Measurements from ENCODE around the gene FCSK.
A peak's percentile ranks its signal among the peaks of the same experiment; 100 is the strongest.
"Not testable (repeated sequence)": the region's sequence is repeated elsewhere in the genome, so short reads cannot be mapped to it uniquely, and the experiment has no call there.

Gene FCSK

GRCh38 chr16:70454222-70455034 lies at the start of gene FCSK:
TSS of gene FCSK (plus strand) at chr16:70454595. CDS start at chr16:70463191, 8,596 bp downstream.
- peak; percentile 89 for ATAC-seq (replicated peaks; ENCODE audit: extremely low read depth, poor library complexity, severe bottlenecking)

GRCh38 chr16:70406104-70406503 lies 48.3 kb upstream of the FCSK start:
- H3K4me3 Mint-ChIP-seq; H3K27me3 Mint-ChIP-seq; DNase-seq (ENCODE audit: low spot score in 2 of 2); ATAC-seq (replicated peaks; ENCODE audit: extremely low read depth, poor library complexity, severe bottlenecking); H3K27ac Mint-ChIP-seq (ENCODE audit: low read depth); H3K9me3 Mint-ChIP-seq: not testable (repeated sequence)
- peaks cover 55% of the 10 kb centered on the region for H3K4me1 Mint-ChIP-seq
- peaks cover 11% of the 10 kb centered on the region for H3K36me3 Mint-ChIP-seq (ENCODE audit: insufficient read depth)

More at GRCh38 chr16:70454222-70455034, at the start of gene FCSK:
- H3K27me3 Mint-ChIP-seq, result no peaks in the 10 kb centered on the region
- no peaks in the 10 kb centered on the region for H3K9me3 Mint-ChIP-seq
- peak within 1 kb of the TSS; percentile 49 for H3K27ac Mint-ChIP-seq (ENCODE audit: low read depth)
- H3K4me1 Mint-ChIP-seq, result peaks cover 18% of the 10 kb centered on the region
- DNase-seq (ENCODE audit: low spot score in 2 of 2), result peak; percentile 60 to 64
- peaks cover 4% of the 10 kb centered on the region for H3K36me3 Mint-ChIP-seq (ENCODE audit: insufficient read depth)
- peak within 1 kb of the TSS; percentile 88 for H3K4me3 Mint-ChIP-seq

- Mint-ChIP-seq H3K4me1 (peaks cover 48% of the 10 kb centered on the region), H3K9me3 (no peaks in the 10 kb centered on the region), H3K4me3 (no peak overlapping the region), H3K27me3 (no peaks in the 10 kb centered on the region), H3K27ac (ENCODE audit: low read depth) (no peak overlapping the region), H3K36me3 (ENCODE audit: insufficient read depth) (peaks cover 14% of the 10 kb centered on the region)
- ATAC-seq (replicated peaks; ENCODE audit: extremely low read depth, poor library complexity, severe bottlenecking) (no peak), DNase-seq (ENCODE audit: low spot score in 2 of 2) (no peak)
These were observed 46.6 kb upstream of the FCSK start for GRCh38 chr16:70407811-70408274.

GRCh38 chr16:70410734-70411133 lies 43.7 kb upstream of the FCSK start:
- ATAC-seq (replicated peaks; ENCODE audit: extremely low read depth, poor library complexity, severe bottlenecking), result no peak
- H3K4me3 Mint-ChIP-seq, result no peak overlapping the region
- H3K4me1 Mint-ChIP-seq, result peaks cover 27% of the 10 kb centered on the region
- no peaks in the 10 kb centered on the region for H3K27me3 Mint-ChIP-seq
- H3K36me3 Mint-ChIP-seq (ENCODE audit: insufficient read depth), result peaks cover 8% of the 10 kb centered on the region
- H3K27ac Mint-ChIP-seq (ENCODE audit: low read depth), result no peak overlapping the region
- no peak for DNase-seq (ENCODE audit: low spot score in 2 of 2)
- H3K9me3 Mint-ChIP-seq, result no peaks in the 10 kb centered on the region

GRCh38 chr16:70412385-70412784 lies 42.0 kb upstream of the FCSK start:
- H3K4me1 Mint-ChIP-seq, result peaks cover 17% of the 10 kb centered on the region

GRCh38 chr16:70413572-70413971 lies 40.8 kb upstream of the FCSK start:
- not testable (repeated sequence) for H3K9me3 Mint-ChIP-seq; H3K27ac Mint-ChIP-seq (ENCODE audit: low read depth); ATAC-seq (replicated peaks; ENCODE audit: extremely low read depth, poor library complexity, severe bottlenecking); DNase-seq (ENCODE audit: low spot score in 2 of 2); H3K4me3 Mint-ChIP-seq; H3K27me3 Mint-ChIP-seq; H3K36me3 Mint-ChIP-seq (ENCODE audit: insufficient read depth)
- peaks cover 18% of the 10 kb centered on the region for H3K4me1 Mint-ChIP-seq

More at GRCh38 chr16:70412385-70412784, 42.0 kb upstream of the FCSK start:
- peaks cover 8% of the 10 kb centered on the region for H3K36me3 Mint-ChIP-seq (ENCODE audit: insufficient read depth)
- H3K27me3 Mint-ChIP-seq, result no peaks in the 10 kb centered on the region
- H3K27ac Mint-ChIP-seq (ENCODE audit: low read depth), result no peak overlapping the region
- DNase-seq (ENCODE audit: low spot score in 2 of 2), result no peak
- H3K9me3 Mint-ChIP-seq, result no peaks in the 10 kb centered on the region
- H3K4me3 Mint-ChIP-seq, result no peak overlapping the region
- no peak for ATAC-seq (replicated peaks; ENCODE audit: extremely low read depth, poor library complexity, severe bottlenecking)

- no peak for ATAC-seq (replicated peaks; ENCODE audit: extremely low read depth, poor library complexity, severe bottlenecking)
- H3K27ac Mint-ChIP-seq (ENCODE audit: low read depth), result no peak overlapping the region
- DNase-seq (ENCODE audit: low spot score in 2 of 2), result no peak
- no peak overlapping the region for H3K4me3 Mint-ChIP-seq
- peaks cover 42% of the 10 kb centered on the region for H3K4me1 Mint-ChIP-seq
- no peaks in the 10 kb centered on the region for H3K9me3 Mint-ChIP-seq
- peaks cover 2% of the 10 kb centered on the region for H3K36me3 Mint-ChIP-seq (ENCODE audit: insufficient read depth)
- H3K27me3 Mint-ChIP-seq, result no peaks in the 10 kb centered on the region
These were observed 37.4 kb upstream of the FCSK start for GRCh38 chr16:70416748-70417616.

GRCh38 chr16:70417661-70418060 lies 36.7 kb upstream of the FCSK start:
- Mint-ChIP-seq H3K36me3 (ENCODE audit: insufficient read depth) (peaks cover 2% of the 10 kb centered on the region), H3K4me3 (no peak overlapping the region), H3K27ac (ENCODE audit: low read depth) (no peak overlapping the region), H3K27me3 (no peaks in the 10 kb centered on the region), H3K4me1 (peaks cover 48% of the 10 kb centered on the region), H3K9me3 (no peaks in the 10 kb centered on the region)
- ATAC-seq (replicated peaks; ENCODE audit: extremely low read depth, poor library complexity, severe bottlenecking) (no peak), DNase-seq (ENCODE audit: low spot score in 2 of 2) (no peak)

- ATAC-seq (replicated peaks; ENCODE audit: extremely low read depth, poor library complexity, severe bottlenecking), result no peak
- Mint-ChIP-seq H3K4me1 (peaks cover 52% of the 10 kb centered on the region), H3K9me3 (no peaks in the 10 kb centered on the region), H3K27ac (ENCODE audit: low read depth) (no peak overlapping the region), H3K36me3 (ENCODE audit: insufficient read depth) (peaks cover 2% of the 10 kb centered on the region), H3K4me3 (peak overlapping the region; percentile 37), H3K27me3 (no peaks in the 10 kb centered on the region)
- DNase-seq (ENCODE audit: low spot score in 2 of 2), result no peak
These were observed 36.0 kb upstream of the FCSK start for GRCh38 chr16:70418274-70418992.

- Mint-ChIP-seq H3K4me3 (peak overlapping the region; percentile 37), H3K4me1 (peaks cover 52% of the 10 kb centered on the region), H3K27ac (ENCODE audit: low read depth) (no peak overlapping the region), H3K9me3 (no peaks in the 10 kb centered on the region), H3K27me3 (no peaks in the 10 kb centered on the region), H3K36me3 (ENCODE audit: insufficient read depth) (peaks cover 2% of the 10 kb centered on the region)
- no peak for ATAC-seq (replicated peaks; ENCODE audit: extremely low read depth, poor library complexity, severe bottlenecking)
- DNase-seq (ENCODE audit: low spot score in 2 of 2), result no peak
These were observed 35.4 kb upstream of the FCSK start for GRCh38 chr16:70418993-70419318.

- ATAC-seq (replicated peaks; ENCODE audit: extremely low read depth, poor library complexity, severe bottlenecking) (no peak), DNase-seq (ENCODE audit: low spot score in 2 of 2) (no peak)
- Mint-ChIP-seq H3K4me3 (peak overlapping the region; percentile 4), H3K36me3 (ENCODE audit: insufficient read depth) (peaks cover 2% of the 10 kb centered on the region), H3K4me1 (peaks cover 47% of the 10 kb centered on the region), H3K27me3 (no peaks in the 10 kb centered on the region), H3K27ac (ENCODE audit: low read depth) (peak overlapping the region; percentile 61), H3K9me3 (no peaks in the 10 kb centered on the region)
These were observed 34.7 kb upstream of the FCSK start for GRCh38 chr16:70419384-70420327.

Data from central memory CD8-positive, alpha-beta T cell (primary cell).